GM12891 (cell line): Measurements from ENCODE around the gene CD48.

Source experiments
- PAX5 ChIP-seq: IDR thresholded peaks from 2 replicates; pipeline ENCODE4 v1.6.1; 2011; ENCODE audit warnings: low read length, moderate library complexity, mild to moderate bottlenecking; ENCODE audit not compliant: insufficient read depth, severe bottlenecking
- POLR2A ChIP-seq: IDR thresholded peaks from 2 replicates; pipeline ENCODE4 v1.6.1; 2011; ENCODE audit warnings: low read depth, low read length, control low read depth
- POLR2AphosphoS5 ChIP-seq: IDR thresholded peaks from 2 replicates; pipeline ENCODE4 v1.6.1; 2011; ENCODE audit warnings: low read depth, low read length, control low read depth
- TAF1 ChIP-seq: IDR thresholded peaks from 2 replicates; pipeline ENCODE4 v1.6.1; 2011; ENCODE audit warnings: low read depth, low read length, control low read depth

DNA sequence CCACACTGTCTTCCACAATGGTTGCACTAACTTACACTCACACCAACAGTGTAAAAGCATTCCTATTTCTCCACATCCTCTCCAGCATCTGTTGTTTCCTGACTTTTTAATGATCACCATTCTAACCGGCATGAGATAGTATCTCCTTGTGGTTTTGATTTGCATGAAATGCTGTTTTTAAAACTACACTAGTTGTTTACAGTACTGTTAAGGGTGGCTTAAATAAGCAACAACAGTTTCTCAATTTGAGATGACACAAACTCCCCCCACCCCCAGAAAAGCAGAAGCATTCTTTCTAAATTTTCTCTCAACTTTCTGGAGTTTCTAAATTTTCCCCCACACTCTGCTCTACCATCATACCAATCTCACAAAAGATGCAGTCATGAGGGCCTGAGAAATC is 20.4 kb upstream of the CD48 start:
- TF ChIP-seq POLR2A (no peak), POLR2AphosphoS5 (no peak), TAF1 (no peak), PAX5 (no peak)
